SKM-1 (cell line): Measurements from ENCODE around the gene ANKS1B.
"Not testable (repeated sequence)": the region's sequence is repeated elsewhere in the genome, so short reads cannot be mapped to it uniquely, and the experiment has no call there.

ENCODE experiments used
- DNase-seq: peaks from one replicate; lab custom pipeline; 2025; ENCODE audit not compliant: unreplicated experiment; lab: John Stamatoyannopoulos, UW

ANKS1B gene

DNA sequence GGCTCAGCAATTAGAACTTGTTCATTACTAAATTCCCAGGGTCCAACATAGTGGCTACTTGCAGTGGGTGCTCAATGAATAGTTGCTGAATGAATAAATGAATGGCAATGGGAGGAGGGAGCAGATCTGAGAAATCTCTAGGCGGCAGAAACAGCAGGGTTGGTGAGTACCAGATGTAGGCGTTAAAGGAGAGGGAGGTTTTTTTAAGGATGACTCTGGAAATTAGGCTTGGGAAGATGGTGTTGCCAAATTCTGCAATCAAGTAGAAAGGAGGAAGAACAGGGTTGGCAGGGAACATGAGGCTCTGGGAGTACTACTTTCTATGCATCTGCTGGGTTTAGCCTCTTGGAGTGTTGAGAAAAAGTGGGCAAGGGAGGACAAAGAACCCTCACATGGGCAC is 1132.6 kb downstream of the ANKS1B start:
- no peak for DNase-seq

DNA sequence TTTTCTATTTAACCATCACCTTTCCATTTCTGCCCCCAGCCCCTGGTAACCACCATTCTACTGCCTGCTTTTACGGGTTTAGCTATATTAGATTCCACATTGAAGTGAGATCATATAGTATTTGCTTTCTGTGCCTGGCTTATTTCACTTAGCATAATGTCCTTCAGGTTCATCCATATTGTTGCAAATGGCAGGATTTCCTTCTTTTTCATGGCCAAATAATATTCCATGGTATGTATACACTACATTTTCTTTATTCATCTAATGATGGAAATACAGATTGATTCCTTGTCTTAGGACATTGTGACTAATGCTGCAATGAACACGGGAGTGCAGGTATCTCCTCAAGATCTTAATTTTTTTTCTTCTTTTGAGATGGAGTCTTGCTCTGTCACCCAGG is 1137.5 kb downstream of the ANKS1B start:
- no peak for DNase-seq

DNA sequence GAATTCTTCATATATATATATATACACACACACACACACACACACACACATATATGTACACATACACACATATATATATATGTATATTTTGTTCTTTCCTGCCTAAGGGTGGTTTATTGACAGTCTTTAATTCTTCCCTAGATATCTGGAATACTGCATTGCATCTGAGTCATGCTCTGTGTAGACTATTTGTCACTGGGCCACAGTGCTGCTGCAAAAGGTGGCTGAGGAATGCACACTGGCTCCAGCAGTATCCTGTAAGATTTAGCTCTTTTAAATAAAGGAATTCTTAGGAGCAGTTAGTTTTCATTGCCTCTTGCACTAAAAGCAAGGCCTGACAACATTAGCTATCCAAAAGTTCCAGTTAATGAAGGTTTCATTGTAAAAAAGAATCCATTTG is 1138.8 kb downstream of the ANKS1B start:
- no peak for DNase-seq

DNA sequence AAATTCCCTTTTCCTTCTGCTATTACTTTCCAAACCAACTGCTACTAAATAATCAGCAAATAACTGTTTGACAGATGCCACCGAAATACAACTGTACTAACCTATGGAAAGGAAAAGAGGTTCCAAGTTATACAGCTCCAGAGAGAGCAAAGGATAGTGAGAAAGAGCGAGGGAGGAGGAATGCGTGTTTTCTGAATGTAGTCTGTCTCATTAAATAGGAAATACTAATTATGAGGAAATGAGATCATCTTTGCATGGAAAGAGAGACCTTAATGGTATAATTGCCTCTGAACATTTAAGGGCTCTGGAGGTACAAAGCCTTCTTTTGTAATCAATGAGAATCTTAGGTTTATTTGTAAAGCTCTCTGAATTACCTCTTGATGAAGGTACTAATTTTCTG is 1144.4 kb downstream of the ANKS1B start:
- DNase-seq = no peak

DNA sequence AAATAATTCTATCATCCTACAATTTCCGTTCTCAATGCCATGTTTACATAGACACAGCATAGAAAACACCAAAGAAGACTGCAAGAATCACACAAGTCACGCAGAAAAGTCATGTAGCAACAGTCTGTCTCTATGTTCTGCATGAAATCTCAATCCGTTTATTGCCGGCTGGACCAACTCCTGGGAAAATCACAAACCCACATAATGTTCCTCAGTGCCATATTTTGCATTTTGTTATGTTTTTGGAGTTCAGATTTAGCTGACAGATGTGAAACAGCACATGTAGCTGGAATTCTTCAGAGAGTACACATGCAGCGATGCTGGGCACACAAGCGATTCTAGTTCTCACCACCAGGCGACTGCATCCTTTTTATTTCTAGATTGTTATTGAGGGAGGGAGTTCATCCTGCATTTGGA is 1146.5 kb downstream of the ANKS1B start:
- no peak for DNase-seq

DNA sequence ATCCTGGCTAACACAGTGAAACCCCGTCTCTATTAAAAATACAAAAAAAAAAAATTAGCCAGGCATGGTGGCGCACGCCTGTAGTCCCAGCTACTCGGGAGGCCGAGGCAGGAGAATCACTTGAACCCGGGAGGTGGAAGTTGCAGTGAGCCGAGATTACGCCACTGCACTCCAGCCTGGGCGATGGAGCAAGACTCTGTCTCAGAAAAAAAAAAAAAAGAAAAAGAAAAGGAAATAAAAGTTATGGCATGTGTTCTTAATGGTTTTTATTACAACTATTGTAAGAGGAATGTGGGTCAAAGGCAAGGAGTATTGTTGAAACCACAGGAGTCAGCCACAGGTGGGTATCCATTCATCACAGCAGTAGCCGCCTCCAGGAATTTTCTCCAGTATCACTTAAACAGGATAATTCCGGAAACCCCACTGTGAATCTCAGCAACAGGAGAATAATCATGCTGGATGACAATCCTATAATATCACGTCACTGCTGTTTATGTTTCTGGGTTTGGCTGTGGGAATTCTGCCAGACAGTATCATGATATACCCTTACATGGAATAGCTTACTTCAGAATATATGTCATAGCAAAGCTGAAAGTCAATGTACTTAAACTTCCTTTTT is 1147.5 kb downstream of the ANKS1B start:
- not testable (repeated sequence) for DNase-seq

DNA sequence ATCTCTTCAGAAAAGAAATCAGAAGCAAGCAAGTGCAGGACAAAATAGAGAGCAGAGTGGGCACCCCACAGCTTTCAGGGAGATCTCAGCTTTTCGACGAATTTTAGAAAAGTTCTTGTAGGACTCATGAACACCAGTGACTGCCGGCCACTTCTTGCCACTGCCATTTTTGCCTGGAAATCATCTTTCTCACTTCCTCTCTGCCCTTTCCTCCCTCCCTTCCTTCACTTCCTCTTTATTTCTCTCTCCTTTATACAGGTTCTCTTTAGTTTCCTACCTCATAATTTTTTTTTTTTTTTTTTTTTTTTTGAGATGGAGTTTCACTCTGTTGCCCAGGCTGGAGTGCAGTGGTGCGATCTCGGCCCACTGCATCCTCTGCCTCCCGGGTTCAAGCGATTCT is 1154.1 kb downstream of the ANKS1B start:
- DNase-seq = no peak

DNA sequence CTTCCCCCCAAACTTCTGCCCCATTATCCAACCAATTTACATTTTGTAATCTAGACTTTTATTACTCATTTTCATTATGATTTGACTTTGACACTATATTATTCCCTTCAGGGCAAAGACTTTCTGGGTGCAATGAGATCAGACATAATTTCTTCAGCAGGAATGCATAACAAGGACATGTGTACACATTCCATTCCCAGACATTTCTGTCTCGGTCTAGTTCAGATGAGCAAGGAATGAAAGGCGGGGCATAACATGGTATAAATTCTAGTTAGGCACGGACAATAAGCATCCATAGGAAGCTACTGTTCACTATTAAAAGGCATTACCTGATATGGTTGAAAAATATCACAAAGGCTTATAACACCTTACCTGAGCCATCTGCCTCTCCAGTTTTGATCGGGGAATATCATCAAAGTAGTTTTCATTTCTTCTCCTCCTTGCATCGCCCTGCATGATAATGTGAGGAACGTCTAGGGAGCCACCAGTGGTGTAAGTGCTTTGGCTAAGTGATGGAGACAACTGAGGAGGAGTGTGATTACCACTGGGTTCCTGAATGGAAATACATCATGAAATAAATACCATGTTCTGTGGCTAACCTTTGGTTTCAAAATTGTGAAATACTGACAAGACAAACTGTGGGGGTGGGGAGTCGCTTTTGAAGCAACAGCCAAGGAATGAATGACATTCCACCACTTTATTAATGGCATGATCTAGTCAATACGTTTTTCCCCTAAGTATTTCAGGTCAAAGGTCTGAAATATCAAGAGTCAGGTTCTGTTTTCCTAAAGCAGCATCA is 1155.7 kb downstream of the ANKS1B start:
- no peak for DNase-seq

DNA sequence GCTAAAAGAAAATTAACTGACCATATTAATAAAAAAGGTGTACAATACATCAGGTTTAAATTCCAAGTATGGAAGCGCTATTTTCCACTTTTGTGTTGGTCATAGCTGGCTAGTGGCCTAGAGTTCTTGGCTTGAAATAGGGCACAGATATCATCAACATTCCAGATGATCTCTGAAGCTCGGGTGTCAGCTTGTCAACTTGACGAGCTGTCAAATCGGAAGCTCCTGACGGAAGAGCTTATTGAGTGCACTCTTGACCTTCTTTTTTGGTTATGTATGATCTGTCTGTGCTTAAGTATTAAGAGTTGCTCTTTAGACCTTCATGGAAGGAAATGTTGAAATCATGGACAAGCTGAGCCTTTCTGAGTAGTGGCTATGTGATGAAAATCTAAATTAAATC is 1161.7 kb downstream of the ANKS1B start:
- DNase-seq = no peak

DNA sequence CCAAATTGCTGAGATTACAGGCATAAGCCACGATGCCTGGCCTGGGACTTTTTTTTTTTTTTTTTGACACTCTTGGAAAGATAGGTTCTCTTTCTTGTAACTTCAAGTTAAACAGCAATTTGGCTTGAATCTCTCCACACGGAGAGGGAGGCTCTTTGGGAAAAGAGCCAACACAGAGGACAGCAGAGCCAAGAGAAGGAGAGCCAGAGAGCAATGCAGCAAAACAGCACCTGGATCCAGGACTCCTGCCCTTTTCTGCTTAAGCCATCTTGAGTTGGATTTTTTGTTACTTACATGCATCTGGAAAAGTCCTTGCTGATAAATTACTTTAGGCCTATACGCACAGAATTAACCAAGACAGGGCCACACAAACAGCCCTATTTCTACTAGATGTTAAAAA is 1162.9 kb downstream of the ANKS1B start:
- DNase-seq = no peak

DNA sequence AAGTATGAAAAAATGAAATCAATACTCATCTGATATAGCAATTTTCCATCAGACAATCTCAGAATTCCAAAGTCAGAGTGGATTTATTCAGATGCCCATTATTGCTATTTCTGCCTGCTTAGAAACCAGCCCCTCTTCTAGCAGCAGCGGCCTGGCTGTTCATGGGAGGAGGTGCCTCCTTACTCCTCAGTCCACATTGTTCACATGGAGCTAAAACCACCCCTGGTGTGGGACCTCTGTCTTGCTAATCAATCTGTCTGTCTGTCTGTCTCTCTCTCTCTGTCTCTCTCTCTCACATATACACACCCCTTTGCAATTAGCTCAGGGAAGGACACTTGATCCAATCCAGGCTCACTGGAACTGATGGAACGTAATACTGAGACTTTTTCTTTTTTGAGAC is 1163.5 kb downstream of the ANKS1B start:
- DNase-seq = no peak

DNA sequence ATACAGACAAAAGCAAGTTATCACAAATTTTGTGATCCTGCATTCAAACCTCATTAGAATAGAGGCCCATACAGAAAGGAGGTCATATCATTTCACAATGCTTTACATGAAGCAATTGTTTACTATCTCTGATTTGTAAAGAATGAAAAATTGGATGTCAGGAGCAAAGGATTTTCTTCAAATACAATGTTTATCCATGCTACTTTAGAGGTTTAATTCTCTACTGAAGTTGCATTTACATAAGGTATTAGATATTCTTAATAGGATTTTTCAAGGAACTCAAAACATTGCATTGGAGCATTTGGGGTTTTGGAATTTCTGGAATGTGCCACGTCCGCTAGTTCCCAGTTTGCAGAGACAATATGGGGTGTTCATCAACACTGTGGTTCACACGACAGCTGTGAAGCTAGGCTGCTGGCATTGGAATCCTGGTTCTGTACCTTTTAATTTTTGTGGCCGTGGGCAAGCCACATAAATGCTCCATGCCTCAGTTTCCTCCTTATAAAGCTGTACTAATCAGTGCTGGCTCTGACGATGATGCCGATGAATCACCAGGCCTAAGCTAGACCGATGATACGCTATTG is 1164.8 kb downstream of the ANKS1B start:
- no peak for DNase-seq

DNA sequence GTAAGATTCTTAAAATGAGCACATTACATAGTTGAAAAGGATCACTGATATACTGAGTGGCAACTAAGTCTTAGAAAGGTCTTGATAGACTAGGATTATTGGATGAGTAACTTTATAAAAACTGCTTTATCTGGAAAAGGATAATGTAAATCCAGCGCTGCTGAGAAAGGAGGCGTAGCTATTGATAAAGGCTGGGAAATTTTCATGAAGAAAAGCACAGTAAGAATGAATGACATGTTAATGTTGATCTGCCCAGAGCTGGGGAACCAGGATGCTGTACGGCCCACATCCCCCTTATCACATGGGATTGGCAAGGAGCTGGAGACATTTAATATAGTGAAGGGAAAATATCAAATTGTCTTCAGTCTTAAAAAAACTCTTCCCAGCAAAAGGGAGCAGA is 1165.7 kb downstream of the ANKS1B start:
- no peak for DNase-seq

DNA sequence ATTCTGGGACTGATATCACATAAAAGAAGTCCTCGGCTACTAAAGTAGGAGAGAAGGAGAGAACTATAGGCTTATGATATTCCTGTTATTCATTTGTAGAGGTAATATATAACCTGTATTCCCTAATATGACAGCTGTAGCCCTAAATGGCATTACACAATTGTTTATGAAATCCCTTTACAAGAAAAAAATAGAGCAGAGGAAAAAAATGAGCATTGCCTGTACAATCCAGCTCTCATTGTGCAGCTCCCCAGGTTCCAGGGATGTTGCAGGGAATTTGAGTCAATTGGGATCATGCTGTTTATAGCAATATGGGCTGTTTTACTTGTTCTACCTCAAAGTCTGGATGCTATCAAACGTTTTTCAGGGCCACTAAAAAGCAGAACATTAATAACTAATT is 1166.5 kb downstream of the ANKS1B start:
- no peak for DNase-seq

DNA sequence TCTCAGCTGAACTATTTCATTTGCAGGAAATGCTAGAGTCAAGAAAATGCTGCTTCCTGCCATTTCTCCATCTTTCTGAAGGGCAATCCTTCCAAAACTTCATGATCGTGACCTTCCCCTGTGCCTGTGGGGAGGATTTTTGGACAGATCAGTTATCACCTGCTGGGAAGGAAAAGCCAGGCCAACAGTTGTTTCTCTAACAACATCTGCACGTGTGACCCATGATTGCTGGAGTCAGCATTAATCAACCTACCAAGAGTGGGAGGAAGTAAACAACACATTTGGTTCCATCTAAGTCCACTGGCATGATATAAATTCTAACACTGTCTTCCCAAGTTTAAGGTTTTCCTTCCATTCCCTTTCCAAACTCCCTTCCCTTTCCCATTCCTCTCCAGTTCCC is 1167.0 kb downstream of the ANKS1B start:
- no peak for DNase-seq

DNA sequence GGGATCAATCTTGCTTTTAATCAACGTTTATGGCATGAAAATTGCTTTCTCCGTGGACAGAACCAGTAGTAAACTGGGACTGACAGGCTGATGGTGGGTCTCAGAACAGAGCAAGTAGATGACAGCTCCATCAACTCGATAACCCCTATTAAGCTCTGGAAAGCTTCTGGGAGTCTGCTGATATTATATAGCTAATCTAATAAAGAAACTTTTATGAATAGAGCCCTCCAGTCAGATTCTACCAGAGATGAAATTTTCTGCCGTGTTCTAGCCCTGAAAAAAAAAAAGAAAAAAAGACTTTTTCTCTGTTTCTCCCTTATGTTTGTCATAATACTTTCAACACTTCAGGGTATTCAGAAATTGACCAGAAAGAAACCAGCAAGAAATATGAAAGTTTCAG is 1168.0 kb downstream of the ANKS1B start:
- DNase-seq = no peak

DNA sequence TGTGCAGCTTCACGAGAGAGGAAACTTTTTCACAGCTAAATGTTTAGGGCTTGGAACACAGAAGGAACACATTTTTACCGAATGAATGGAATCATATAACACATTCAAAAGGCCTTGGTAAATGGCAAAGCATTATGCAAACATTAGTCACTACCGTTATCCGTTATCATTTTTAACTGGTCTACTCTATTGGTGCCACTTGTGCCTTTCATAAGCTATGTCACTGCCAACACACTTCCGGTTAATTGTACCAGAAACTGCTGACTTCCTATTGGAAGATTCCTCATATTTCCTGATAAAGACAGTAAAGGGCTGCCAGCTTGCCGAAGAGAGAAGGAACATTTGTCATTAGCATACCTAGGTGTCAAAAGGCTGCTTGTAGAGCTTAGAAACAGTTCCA is 1170.5 kb downstream of the ANKS1B start:
- no peak for DNase-seq

DNA sequence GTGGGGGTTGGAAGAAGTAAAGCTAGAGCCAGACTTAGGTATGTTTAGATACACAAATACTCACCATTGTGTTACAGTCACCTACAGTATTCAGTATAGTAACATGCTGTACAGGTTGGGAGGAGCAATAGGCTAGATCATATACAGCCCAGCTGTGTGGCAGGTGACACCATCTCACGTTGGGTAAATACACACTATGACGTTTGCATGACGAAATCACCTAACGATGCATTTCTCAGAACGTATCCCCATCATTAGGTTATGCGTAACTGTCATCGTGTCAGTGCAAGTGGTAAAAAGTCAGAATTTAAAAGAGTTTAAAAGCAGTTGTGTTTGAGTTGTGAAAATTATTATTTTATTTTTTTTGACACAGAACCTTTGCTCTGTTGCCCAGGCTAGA is 1172.5 kb downstream of the ANKS1B start:
- DNase-seq = no peak

DNA sequence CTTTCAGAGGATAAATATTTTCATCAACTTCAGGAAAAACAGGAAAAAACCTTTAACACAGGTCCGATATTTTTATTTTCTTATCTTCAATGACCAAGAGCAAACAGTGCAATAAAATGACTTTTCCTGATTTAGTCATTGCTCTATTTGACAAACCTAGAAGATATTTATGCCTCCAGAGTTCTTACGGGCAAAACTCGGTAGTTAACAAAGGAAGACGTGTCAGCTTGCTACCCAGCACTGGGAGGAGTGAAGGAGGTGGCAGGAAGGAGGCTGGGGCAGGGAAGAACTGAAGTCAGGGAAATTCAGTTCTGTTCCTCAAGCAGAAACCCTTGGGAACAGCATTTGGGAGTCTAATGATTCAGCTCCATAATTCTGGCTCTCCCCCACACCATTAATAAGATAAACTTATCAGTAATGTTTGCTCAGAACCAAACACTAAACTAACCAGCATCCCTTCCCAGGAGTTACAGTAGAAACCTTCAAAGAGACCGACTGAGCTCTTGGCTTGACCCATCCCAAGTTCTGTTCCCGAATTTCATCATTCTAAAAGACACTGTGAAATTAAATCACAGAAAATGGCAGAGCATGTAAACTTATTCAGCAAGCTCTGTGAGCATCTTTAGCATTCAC is 1176.4 kb downstream of the ANKS1B start:
- DNase-seq = no peak

DNA sequence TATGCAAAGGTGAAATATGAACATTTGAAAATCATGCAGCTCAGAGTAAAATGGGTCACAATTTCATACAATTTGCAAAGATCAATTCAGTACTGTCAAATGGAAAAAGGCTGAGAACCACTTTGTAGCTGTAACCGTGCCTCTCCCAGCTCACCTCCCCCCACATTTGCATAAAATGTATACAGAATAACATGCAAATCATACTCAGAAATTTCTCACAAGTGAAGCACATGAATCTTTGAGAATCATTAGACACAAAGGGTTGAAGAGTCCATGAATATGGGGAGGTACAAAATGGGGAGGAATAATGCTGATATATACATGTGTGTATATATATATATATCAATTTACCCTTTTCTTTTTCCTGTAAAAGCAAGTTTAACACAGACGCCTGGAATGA is 1177.5 kb downstream of the ANKS1B start:
- DNase-seq = no peak

DNA sequence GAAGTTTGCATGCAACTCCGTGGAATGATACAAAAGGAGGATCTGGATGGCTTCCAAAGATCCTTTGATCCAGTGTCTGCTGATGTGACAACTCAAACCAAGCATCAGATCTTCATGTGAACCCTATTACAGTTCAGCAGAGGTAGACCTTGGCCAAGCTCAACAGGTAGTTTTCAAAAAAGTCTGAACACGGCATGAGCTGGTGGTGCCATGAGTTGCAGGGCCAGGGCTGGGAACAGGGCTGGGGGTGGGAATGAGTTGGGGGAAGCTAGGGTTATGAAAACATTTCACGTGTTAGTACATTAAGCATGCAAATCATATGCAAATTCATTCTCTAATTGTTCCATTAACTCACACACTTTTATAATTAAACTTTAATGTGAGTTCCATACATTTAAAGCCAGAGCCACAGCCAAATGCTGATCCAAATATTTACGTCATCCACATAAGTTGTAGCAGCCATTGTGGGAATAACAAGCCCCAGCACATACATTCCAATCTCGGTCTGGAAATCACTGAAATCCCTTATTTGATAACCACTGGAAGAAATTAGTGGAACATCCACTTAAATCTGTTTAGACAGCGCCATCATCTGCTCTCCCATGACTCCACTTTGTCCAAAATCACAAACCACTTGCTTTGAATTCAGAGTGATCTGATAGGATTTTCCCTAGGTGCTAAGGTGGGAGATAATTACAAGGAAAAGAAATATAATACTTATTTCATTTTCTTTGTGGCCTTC is 1181.1 kb downstream of the ANKS1B start:
- no peak for DNase-seq
